ELR (cell line): Measurements from ENCODE around the gene BTBD1.

Source experiments
- DNase-seq: peaks from one replicate; pipeline ENCODE4 v3.0.0-alpha.2; 2015; ENCODE audit warnings: low read depth

The BTBD1 gene

DNA sequence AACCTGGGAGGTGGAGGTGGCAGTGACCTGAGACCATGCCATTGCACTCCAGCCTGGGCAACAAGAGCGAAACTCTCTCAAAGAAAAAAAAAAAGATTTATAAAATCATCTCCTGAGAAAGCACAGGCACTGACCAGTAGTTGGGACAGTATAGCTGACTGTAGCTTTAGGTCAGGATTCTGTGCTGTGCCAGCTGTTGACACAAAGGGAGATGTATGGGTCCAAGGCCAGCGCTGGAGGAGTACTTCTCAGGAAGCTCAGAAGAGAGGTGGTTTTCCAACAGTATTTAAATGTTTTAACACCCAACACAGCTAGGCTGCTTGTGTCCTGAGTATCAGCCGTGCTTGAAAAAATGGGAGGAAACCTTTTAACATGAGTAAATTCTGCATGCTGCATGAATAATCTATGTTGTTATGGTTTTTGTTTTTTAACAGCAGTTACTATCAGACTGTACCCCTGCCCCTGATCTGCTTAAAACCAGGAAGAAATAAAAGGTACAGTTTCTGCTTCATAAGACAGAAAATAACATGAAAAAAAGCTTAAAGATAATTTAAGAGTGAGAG lies 74.5 kb downstream of the BTBD1 start:
- DNase-seq = no peak

DNA sequence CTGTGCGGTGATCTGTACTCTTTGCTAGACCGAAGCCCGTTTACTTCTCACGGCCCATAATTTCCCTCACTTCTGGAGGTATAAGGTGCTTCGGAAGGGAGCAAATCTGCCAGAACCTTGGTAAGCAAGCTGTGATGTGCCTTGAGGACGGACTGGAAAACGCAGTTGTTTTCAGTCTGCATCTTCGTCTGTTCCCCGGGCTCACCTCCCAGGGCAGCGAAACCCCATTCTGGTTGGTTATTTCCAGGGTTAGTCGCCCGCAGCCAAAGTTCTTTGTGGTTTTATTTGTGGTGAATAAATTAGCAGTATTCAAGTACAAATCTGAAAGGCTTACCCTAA lies 80.6 kb downstream of the BTBD1 start:
- DNase-seq = no peak

DNA sequence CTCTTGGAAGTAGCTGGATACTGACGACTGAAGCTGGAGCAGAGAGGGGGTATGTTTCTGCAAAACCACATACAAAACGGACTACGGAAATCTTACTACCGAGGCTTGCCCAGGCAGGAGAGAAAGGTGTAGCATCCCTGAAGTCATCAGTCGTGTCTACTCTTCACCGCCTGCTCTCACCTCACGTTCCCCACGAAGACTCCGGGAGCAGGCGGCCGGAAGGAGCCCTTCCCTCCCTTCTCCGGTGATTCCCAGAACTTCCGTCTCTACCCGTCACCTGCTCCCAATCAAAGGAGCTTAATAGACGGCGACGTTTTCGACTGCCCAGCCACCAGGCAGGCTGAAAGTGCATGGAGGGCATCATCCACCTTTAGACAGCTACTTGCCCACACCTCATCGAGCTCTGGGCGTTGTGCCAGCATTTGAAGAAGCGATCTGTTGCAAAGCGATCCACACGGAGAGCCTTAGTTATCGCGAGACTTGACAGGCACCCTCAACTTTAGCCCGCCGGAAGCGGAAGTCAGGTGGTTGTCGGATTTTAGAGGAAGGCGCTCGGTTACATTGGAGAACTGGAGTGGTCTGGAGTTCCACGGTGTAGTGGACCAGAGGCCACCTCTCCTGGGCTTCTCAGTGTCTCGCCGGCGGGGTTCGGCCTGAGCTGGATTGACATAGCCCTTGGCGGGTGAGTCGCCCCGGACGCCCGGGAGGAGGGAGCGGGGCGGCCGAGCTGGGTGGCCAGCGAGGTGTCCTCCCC lies 81.2 kb downstream of the BTBD1 start, which contains the start of gene RAMAC:
Gene RAMAC (plus strand): TSS at position 523 of the 754 bp plus-strand sequence. CDS start 2,809 bp downstream, outside the sequence.
- DNase-seq = peak; percentile 90

DNA sequence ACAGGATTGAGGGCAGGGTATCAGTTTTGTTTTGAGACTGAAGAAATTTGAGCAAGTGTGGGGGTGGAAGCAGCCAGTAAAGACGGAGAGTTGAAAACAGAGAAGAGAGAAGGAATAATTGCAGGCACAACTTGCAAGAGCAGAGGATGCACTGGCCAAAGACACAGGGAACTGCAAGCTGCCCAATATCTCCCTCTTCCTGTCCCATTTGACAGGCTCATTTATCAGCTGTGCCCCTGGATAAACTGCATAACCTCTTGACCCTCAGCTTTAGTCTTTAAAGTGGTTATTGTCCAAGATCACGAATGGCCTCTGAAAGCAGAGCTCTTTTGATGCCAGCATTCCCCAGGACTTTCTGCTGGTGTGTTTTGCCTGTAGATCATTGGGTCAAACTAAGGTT lies 86.1 kb downstream of the BTBD1 start:
- DNase-seq = no peak

DNA sequence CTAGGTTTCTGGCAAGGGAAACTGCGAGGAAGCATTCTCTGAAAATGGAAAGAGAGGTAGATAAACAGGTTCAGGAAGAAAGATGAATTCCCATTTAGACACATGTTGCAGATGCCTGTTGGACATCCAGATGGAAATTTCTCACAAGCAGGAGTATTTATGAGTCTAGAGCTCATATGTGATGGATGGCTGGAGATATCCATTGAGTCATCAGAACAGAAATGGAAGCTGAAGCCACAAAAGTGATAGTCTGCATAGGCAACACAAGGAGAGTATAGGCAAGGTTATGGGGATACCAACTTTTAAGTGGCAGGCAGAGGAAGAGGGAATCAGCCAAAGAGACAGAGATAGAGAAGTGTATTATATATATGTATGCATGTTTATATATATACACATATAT lies 87.3 kb downstream of the BTBD1 start:
- DNase-seq = no peak

DNA sequence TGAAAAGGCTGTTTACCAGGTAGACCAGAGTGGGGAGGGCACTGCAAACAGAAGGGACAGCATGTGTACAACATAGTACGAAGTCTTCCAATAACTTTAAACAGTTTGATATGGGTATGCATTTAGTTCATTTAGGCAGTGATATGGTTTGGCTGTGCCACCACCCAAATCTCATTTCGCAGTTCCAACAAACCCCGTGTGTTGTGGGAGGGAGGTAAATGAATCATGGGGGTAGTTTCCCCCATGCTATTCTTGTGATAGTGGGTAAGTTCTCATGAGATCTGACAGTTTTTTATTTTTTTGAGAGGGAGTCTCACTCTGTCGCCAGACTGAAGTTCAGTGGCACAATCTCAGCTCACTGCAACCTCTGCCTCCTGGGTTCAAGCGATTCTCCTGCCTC lies 88.6 kb downstream of the BTBD1 start:
- DNase-seq = no peak

DNA sequence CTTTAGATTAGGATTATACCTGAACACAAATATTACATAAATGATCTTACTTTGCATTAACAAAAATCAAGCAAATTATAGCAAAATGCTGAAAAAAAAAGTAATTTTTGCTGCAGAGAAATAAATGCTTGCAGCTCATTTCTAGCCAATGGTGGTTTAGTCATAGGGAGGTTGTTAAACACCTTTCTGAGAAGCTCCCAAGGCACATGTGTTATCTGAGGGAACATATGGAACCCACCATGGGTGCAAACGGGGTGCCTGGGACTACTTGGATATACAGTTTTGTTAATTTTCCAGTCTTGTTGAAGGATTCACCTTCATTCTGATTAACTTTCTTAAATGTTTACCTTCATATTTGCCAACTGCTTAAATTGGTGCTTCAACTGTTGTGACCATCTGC lies 90.0 kb downstream of the BTBD1 start:
- DNase-seq = no peak

DNA sequence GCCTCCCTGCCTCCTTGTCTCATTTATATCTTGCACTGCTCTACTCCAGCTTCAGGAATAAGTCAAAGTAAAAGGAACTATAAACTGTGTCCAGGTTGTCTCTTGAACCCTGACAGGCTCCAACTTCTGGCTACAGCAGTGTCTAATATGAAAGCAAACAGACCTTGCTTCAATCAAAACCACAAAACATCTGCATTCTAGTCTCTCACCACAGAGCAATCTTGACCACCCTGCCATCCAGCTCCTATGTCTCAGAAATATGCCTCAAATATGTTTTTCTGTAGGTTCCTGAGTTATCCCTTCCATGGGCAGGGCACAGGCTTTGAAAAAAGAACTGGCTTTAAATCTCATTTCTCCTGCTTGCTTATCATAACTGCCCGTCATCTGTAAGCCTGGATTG lies 94.1 kb downstream of the BTBD1 start:
- no peak for DNase-seq

DNA sequence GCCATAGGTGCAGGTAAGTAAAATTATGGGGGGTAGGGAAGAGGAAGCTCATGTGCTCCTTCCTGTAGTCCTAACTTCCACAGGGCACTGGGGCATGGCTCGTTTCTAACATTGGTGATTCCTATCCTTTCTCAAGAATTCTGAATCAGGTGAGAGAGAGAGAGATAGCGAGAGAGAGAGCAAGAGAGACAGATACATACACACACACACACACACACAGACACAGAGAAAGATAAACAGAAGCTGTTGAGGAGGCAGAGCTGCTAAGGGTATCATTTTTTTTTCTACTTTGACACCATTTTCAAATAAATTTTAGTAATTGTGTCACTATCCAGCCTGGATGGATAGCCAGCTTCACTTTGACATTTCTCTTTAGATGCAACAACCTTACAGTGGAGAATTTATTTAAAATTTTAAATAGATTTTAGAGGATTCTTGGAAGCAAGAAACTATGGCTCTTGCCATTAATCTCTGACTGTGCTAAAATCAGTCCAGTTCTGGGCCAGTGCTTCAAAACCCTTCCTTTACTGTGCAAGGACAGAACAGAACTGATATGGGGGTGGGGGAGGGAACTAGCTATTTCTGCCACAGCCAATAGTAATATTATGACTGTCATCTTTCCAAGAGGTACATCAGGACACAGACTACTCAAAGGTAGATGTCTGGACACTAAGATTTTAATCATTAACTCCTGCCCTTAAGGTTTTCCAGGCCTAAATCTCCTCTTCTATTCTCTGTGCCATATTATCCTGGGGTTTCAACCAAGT lies 95.7 kb downstream of the BTBD1 start:
- no peak for DNase-seq

DNA sequence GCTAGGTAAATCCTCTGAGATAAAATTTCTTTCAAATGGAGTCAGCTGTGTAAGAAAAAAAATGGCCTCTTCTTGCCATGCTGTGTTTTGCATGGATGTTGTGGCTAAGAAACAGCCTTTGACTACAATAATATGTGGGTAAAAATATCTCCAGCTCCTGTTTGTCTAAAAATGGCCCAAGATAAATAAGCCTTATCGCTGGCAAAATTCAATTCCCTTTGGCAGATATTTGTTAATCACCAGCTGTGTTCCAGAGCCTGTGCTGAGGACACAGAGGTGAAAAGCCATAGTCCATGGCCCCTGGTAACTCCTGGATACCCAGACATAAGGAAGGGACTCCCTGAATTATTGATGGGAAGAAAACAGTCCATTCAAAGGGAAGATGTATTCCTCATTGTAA lies 96.4 kb downstream of the BTBD1 start:
- DNase-seq = no peak

DNA sequence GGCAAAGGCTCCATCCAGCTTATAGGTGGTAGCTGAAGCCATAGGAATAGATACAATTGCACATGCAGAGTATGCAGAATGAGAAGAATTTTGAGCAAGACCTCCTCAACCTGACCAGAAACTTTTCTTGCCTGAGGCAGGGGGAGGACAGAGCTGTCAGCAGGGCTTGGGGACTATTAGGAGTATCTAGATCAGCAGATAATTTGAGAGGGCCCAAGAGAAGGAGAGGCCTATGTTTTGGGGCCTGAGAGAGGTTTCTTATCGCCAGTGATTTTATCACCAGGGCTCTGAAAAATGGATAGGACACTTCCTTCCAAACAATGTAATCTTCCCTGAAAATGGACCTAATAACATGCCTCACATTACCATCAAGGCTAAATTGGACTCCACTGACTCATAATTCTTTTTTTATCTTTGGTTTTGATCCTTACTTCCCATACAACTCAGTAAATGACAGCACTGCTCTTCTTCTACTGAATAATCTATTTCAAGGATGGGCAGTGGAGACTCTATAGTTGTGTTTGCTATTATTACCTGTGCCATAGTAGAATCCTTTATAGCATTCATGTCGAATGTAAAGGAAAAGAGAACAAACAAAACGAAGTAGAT lies 96.9 kb downstream of the BTBD1 start:
- no peak for DNase-seq

DNA sequence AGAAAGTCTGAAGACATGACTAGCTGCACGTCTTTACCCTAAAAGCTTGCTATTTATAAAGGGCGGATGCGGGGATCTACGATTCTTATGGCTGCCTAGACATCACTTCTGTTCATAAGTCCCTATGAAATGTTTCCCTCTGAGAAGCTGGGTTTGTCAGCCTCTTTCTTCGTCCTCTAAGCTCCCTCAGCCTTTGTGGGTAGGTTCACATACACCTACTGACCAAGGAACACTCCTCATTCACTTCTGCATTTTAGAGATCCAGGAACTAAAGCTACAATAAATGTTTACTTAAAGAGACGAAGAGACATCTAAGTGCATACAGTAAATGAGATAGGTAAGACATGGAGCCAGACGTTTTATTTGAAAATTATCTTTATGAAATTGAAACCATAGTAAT lies 97.7 kb downstream of the BTBD1 start:
- DNase-seq = no peak

DNA sequence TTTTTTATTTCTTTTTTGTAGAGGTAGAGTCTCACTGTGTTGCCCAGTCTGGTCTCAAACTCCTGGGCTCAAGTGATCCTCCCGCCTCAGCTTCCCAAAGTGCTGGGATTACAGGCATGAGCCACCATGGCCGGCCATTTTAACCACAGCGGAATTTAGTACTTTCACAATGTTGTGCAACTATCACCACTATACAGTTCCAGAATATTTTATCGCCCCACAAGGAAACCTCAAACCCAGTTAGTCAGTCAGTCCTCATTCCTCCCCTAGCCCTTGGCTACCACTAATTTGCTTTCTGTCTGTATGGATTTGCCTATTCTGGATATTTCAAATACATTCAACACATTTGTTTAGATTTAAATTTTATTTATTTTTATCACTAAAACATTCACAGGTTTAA lies 99.0 kb downstream of the BTBD1 start:
- peak; percentile 33 for DNase-seq

DNA sequence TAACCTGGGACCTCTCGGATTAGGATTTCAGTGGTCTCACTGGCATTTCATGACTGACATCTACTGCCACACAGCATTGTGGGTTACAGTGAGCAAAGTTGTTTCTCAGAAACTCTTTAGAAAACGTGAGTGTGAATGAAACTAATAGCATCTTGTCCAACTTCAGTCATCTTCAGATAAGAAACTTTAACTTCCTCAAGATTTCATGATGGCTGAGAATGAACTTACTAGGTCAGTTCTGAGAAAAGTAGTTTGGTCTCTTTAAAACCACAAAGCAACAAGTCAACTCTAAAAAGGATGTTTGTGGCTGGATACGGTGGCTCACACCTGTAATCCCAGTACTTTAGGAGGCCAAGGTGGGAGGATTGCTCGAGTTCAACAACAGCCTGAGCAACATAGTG lies 100.4 kb downstream of the BTBD1 start:
- no peak for DNase-seq
